Stimulated activated CD8-positive, alpha-beta memory T cell treated with anti-CD3 and anti-CD28 coated beads, Interleukin-2, amount 100 ng/mL, for 1 hour (primary cell): Measurements from ENCODE around the gene CHMP2A.
"Not testable (repeated sequence)": the region's sequence is repeated elsewhere in the genome, so short reads cannot be mapped to it uniquely, and the experiment has no call there.

Experiments used
- DNase-seq, 2 donors: peaks; one replicate each; pipeline ENCODE4 v3.0.0-alpha.2; 2020; ENCODE audit warnings: low read depth in 2 of 2

Gene CHMP2A

DNA sequence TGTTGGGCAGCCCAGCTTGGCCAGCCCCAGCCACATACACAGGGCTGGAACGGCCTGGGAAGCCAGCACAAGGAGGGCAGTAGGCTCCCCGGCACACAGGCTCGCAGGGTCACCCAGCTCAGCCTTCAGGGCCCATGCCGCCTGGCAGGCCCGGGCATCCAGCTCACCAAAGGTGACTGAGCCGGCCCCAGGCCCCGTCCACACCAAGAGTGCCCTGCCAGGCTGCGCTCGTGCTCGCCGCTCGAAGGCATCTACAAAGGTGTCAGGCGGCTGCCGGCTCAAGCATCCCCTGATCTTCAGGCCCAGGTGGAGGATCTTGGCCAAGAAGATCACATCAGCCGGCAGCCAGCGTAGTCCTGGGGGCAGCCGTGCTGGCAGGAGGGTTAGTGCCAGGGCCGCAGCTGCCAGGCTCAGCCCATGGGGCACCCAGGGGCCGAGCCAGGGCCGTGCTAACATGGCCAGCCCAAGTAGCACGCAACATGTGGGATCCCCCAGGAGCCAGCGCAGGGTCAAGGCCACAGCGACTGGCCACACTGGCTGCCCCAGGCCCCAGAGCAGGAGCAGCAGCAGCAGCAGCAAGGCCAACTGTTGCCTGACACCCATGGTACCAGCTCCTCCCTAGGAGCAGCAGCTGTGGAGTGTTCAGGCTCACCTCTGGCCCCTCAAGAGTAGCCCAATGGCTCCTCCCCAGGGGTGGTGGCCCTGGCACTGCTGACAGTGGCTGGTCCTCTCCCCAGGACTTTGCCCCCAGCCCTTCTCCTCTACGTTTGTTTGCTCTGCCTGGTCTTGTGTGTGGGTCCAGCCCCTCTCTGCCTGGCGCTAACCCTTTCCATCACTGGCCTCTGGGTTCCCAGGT lies 43.3 kb downstream of the CHMP2A start, which contains the start of gene SLC27A5:
TSS of gene SLC27A5 (minus strand) at position 640 of the 856 bp plus-strand sequence. CDS start at position 603, 37 bp downstream.
- DNase-seq = no peak

DNA sequence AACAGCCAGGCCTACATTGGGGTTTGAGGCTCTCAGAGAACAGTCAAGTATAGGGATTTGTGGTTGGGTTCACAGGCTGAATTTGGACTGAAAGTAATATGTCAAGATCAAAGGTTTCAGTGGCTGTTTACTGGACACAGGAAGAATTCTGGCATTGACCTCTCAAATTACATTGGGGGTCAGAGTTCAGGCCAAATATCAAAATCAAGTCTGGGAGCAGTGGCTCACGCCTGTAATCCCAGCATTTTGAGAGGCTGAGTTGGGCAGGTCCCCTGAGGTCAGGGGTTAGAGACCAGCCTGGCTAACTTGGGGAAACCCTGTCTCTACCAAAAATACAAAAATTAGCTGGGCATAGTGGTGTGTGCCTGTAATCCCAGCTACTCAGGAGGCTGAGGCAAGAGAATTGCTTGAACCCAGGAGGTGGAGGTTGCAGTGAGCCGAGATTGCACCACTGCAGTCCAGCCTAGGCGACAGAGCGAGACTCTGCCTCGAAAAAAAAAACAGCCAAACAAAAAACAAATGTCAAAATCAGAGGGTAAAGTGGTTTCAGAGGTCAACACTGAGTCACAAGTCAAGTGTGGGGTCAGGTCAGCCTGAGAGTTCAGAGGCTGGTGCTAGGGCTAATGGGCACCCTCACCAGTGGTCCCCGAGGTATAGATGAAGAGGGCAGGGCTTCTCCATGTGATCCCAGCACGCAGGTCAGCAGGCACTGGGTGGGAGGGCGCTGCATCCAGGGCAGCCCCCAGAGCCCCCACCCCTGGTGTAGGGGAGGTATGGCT lies 44.6 kb downstream of the CHMP2A start:
- DNase-seq = no peak

DNA sequence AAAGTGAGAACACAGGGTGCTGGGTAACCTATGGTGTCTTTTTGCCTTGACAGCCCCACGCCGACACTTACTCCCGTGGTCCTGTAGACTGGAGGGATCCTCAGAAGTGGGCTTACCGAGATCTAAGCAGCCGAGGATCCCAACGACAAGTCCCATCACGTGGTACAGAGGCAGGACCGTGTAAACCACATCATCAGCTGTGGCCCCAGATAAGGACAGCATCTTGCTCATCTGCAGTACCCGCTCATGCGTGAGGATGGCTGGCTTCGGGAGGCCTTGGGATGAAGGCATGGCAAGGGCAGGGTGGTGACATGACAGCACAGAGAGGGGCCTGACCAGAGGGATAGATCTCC lies 45.2 kb downstream of the CHMP2A start:
- DNase-seq = no peak

DNA sequence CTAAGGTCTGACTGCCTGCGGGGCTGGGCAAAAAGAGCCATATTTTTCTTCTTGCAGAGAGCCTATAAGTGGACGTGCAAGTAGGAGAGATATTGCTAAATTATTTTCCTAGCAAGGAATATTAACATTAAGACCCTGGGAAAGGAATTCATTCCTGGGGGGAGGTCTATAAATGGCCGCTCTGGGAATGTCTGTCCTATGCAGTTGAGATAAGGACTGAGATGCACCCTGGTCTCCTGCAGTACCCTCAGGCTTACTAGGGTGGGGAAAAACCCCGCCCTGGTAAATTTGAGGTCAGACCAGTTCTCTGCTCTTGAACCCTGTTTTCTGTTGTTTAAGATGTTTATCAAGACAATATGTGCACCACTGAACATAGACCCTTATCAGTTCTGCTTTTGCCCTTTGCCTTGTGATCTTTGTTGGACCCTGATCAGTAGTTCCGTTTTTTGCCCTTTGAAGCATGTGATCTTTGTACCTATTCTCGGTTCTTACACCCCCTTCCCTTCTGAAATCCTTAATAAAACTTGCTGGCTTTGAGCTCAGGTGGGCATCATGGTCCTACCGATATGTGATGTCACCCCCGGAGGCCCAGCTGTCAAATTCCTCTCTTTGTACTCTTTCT lies 47.2 kb downstream of the CHMP2A start:
- DNase-seq = not testable (repeated sequence)
